ENCODE data around the gene BEND3.
A peak's percentile ranks its signal among the peaks of the same experiment; 100 is the strongest.
"Not testable (repeated sequence)": the region's sequence is repeated elsewhere in the genome, so short reads cannot be mapped to it uniquely, and the experiment has no call there.

The BEND3 gene

DNA sequence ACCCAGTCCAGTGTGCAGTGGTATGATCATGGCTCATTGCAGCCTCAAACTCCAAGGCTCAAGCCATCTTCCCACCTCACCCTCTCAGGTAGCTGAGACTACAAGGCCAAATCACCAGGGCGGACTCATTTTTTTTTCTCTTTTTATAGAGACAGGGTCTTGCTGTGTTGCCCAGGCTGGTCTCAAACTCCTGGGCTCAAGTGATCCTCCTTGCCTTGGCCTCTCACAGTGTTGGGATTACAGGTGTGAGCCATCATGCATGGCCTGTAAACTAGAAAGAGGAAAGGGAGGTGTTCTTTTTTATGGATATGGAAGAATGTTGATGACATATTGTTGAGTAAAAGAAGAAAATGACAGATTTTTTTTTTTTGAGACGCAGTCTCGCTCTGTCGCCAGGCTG is 5.1 kb upstream of the BEND3 start:
- no peak for DNase-seq

DNA sequence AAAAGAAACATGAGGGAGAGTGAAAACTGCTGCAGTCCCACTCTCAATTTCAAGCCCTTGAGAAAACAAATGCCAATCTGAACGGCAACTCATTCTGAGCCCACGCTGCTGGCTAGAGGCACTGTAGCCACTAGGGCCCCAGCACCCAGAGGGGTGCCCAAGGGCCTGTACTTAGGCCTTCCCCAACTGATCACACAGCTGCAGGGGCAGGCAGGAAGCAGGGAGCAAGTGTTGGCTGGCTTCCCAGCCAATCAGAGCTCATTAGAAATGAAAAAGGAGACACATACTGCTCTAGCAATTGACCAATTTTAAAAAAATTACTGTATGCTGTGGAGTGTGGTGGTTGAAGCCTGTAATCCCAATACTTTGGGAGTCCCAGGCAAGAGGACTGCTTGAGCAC is 3.7 kb upstream of the BEND3 start:
- peak; percentile 13 for DNase-seq

DNA sequence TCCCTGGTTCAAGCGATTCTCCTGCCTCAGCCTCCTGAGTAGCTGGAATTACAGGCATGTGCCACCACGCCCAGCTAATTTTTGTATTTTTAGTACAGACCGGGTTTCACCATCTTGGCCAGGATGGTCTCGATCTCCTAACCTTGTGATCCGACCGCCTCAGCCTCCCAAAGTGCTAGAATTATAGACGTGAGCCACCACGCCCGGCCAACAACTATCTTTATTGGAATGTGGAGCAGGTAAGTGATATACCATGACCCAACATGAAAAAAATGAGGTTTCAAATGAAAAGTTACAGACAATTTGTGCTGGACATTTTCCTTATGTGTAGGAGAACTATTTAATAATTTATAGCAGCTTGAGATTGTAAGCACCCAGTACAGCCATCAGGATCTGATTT is 3.2 kb upstream of the BEND3 start:
- DNase-seq: not testable (repeated sequence)

DNA sequence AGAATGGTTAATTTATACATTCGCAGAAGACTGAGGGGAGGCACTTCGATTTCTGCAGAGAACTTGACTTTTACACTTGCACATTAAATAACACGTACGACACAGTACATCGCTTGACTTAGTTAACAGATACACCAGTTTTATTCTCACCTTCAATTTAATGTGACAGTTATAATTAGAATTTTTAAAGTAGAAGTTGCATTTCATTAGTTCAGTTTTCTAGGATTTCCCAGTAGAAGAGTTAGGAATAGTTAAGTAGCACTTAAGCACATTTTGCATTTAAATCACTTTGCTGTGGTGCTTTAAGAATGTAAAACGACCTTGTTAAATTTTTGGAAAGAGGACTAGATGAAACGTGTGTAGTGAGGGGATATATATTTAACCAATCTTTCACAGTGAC is 1.6 kb upstream of the BEND3 start:
- DNase-seq: no peak

DNA sequence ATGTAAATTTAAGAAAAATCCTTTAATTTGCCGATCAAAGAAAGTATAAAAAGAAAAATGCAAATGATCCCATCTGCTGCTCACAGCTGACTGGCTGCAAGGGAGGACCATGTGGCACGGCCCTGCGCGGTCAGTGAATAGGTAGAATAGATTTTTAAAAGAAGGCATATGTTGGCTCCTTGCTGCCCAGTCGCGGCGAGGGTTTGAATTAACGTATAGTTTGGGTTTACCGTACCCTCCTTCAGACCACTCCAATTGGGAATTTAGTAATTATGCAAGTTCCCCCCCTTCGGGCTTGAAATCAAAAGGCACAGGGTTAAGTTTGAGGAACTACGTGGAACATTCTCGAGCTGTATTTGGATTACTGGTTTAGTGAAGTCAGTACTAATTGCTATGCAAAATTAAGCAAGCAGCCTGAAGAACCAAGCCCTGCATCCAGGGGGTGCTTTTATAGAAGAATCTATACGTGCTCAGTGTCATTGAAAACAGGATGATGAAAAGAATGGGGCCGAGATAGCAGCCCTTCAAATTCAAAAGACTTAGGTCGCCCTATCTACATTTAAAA is 1.1 kb upstream of the BEND3 start:
- DNase-seq: peak; percentile 80

DNA sequence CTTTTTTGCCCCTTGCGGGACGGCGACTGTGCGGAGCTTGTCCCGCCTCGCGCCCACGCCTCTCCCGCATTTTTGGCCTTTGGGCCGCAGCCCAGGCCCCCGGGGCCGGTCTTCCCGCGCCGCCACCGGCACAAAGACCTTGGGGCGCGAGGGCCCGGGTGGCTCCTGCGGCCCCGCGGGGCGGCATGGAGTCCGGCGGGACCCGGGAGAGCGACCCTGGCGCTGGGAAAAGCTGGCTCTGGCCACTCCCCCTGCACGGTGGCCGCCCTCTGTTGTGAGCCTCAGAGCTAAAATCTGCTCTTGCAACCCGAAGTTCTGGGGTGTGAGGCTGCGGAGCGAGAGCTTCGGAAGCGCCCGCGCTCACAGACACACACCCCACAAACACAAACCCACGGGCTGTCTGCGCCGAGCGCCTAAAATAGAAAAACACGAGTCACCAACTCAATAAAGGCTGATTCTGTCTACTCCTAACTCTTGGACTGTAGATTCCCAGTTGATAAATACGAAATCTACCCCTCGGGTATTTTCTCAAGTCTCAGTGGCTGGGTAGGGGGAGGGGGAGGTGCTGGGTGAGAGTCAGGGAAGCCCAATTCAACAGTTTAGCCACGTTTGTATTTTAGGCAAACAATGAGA is 496 bp upstream of the BEND3 start:
- DNase-seq: peak; percentile 80

DNA sequence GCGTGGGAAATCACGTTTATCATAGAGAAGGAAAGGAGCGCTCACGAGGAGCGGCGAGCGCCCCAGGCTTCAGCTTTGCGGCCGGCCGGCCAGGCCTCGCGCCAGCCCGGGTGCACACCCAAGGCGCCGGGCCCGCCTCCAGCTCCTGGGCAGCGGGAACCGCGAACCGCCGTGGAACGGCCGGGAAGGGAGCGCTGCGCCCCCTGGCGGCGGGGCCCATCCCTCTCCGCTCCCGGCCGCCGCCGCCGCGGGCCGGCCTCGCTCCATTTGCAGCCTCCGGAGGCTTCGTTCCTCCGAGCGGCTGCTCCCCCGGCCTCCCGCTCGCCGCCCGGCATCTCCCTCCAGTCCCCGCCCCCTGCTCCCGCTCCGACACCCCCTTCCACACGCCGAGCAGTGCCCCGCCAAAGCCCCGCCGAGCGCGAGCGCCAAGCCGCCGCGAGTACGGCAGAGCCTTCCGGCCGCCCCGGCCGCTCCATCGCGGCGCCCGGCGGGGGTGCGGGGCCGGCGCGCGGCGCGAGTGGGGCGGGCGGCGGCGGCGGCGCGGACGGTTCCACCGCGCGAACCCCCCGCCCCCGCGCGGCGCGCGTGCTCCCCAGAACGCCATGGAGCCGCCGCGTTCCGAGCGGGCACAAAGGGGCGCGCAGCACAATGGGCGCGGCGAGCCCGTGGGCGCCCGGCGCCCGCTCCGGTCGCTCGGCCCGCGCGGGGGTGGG is 946 bp downstream of the BEND3 start:
- DNase-seq: peak; percentile 89

DNA sequence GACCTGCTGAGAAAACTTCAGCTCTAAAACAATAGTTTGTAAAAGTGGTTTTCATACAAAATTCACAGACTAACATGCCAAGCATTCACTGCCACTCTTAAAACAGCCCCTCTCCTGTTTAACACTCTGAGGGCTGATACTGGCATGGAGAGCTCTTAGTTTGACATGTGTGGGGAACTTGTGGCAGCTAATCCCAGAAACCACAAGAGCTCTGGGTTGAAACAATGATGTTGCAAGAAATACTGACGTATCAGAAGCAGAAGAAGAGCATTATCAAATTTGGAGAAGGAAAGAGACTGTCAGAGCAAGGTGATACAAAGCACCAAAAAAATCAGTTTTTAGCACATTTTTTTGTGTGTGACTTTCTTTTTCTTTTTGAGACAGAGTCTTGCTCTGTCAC is 5.1 kb downstream of the BEND3 start:
- no peak for DNase-seq

DNA sequence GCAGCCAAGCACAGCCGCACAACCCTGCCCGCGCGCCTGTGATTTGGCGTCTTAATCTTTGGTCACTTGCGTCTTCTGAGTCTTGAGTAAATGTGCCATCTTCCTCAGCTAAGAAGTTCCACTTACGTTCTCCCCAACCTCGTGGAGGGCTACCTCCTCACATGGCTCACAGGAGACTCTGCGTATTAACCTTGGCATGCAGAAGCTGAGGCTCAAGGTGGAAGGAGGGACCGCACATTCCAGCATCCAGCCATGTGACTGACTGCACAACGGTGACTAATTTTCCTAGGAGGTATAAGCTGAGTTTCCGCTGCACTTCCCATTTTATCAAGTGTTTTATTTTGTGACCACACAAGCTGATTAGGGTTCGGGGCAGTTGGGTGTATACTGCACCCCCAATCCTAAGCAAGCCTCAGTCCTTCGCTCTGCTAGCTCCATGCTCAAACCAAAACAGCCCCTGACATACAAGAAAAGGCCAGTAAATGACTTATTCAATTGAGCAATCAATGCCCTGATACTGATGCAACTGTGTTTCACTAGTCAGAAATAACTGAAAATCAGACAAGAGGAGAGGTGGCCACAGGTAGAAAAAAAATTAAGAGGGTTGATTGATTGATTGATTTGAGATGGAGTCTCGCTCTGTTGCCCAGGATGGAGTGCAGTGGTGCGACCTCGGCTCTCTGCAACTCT is 7.0 kb downstream of the BEND3 start:
- no peak for DNase-seq

DNA sequence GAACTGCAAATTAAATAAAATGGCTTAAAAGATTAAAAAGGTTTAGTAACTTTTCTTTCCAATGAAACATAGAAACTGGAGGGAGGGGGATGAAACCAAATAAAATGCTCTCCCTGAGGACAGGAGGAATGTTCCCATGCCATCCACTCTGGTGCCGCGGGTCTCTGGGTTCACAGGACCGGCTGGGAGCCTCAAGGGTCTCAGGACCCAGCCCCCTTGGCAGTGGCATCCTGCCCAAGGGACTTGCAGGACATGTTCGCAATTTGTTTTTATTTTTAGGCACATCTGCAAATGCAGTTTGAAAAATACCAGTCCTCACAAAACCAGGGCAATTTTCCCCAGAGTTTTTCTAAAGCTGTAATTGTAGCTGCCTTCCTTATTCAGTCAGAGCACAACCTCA is 7.5 kb downstream of the BEND3 start:
- no peak for DNase-seq

DNA sequence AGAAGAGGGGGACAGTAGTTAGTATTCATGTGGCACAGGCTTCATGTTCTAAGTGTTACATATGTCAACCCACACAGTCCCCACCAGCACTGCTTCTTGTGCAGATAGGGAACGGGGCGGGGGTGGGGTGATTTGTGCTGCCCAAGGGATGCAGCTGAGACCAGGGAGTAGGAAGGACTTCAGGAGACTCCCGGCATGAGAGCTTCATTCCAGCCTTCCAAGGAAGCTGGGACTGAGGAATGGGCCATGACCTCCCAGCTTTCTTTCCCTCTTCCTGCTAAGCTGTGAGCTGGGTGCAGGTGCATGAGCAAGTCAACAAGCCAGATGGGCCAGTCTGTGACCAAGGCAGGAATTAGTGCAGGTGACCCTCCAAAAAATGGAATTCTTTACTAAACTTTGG is 9.2 kb downstream of the BEND3 start:
- no peak for DNase-seq

DNA sequence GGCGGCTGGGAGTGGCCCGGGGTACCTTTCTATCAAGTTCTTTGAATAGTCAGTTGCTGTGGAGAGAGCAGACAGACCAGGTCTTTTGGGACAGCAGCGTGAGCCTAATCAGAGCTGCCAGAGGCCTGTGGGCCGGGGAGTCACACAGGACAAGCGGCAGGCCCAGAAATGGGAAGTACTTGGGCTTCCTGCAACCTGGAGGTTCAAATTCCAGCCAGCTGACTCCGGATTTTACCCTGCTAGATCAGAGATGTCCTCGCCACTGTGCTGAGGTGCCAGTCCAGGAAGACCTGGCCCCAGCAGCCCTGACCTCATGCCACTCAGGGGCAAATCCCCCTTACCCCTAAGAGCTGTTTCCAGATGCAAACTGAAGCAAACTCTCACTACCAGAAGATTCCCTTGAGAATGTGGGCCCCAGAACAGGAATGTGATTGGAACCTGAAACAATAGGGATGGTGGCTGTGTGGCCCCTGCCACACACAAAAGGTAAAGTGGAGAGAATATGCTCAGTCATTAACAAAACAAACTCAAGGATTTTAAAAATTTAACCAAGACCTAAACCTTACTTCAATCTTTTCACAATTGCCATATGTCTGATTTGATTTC is 9.7 kb downstream of the BEND3 start:
- no peak for DNase-seq

DNA sequence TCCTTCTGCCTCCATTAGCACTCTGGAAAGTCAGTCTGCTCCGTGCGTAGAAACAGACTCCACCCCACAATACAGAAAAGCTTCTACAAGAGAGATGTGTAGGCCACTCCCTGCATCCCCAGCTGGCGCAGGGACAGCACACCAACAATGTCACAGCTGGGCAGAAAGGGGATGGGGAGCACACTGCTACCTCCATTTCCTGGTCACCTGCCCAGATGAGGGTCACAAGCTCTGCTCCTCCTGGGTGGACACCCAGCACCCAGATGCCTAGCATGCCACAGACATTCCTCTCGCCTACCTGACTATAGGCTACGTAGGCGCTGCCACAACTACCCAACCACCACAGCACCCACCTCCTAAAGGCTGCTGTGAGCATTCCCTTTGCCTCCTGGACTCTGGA is 12.2 kb downstream of the BEND3 start:
- peak; percentile 22 for DNase-seq

DNA sequence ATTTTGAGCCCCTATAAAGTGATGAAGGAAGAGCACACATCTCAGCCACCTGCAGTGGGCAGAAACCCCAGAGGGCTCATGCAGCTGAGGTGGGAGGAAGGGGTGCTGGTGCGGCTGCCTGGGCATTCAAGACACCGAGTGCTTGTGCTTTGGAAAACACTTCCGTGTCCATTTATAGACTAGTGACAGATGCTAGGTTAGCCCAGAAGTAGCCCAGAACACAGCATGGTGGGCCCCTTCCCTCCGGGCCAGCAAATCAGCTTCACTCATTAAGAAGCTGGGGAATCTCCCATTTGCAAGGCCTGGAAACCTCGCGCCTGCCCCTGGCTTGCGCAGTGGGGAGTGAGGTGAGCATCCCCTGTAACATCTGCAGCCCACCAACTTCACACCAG is 12.9 kb downstream of the BEND3 start:
- DNase-seq: peak; percentile 77

DNA sequence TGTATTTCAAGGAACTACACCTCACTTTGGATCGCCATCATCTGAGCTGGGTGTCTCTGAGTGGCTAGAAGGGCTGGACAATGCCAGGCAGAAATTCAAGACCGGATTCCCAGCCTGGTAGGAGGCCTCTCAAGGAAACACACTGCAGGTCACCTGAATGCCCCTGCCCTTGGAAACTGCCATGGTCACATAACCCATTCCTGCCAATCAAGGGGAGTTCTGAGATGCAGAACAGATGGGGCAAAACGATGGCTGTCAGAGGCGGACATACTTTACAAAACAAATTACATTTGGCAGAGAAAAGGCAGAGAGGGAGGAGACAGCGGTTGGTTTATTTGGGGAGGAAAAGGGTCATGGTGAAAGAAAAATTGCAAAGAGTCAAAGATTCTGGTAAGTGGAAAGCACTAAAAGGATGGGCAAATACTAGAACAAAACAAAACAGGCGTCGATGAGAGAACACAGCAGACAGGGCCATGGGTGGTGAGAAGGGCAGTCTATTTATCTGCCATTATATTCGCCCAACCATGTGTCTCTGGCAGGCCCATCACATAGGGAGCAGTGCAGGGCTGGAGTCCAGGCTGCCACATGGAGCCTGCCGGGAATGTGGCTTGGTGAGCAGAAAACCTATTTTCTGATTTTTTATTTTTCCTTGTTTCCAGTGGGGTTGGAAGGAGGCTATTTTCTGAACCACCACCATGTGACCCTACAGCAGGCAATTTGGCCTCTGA is 13.5 kb downstream of the BEND3 start:
- peak; percentile 68 for DNase-seq

DNA sequence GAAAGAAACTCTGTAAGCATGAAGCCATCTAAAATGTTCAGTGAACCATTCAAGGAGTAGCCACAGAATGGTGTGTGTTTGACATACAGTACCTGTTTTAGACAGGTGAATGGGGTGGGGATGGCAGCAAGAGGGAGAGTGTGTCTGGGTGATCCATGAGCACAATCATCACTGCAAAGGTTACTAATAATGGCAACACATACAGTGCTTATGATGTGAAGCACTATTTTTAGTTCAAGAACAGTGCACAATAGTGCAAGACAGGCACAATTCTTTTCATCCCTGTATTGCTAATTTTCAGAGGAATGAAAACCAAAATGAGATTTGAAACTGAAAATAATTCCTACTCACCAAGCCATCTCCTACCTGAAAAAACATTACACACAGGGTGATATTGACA is 14.1 kb downstream of the BEND3 start:
- DNase-seq: no peak

DNA sequence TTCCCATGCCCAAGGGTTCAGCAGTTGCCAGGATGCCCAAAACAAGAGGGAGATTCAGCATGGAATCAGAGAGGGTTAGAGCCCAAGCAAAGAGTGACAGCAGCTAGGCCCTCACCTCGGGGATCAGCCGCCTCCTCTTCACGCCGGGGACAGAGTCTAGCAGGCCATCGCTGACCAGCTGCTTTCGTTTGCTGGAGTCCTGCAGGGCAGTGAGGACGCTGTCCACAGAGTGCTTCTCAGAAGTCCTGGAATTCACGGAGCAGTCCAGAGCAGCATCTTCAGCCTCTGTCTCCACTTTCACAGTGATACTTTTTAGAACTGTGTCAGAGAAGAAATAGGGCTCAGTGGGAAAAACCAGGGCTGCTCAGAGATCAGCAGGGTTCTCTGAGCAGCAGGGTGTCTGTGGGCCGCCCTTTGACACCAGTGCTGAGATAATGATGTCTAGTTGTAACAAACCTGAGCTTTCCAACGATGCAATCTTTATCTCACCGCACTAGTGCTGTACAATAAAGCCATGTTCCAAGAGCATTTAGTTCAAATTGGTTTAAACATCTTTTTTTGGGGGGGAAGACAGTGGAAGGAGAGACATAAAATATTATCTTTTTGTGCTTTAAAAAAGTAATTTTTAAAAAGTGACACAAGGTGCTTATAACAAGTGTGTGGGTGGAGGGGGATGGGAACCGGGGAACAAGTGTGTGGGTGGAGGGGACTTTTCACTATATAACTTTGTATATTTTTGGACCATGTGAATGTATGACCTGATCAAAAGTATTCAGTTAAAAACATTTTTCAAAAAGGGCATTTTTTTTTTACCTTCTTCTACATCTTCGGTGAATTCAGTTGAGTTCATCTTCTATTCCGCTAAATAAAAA is 16.6 kb downstream of the BEND3 start:
- DNase-seq: no peak

DNA sequence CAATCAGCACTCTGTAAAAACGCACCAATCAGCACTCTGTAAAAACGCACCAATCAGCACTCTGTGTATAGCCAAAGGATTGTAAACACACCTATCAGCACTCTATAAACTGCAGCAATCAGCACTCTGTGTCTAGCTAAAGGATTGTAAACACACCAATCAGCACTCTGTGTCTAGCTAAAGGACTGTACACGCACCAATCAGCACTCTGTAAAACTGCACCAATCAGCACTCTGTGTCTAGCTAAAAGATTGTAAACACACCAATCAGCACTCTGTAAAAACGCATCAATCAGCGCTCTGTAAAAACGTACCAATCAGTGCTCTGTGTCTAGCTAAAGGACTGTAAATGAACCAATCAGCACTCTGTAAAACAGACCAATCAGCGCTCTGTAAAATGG is 30.9 kb downstream of the BEND3 start:
- not testable (repeated sequence) for DNase-seq

DNA sequence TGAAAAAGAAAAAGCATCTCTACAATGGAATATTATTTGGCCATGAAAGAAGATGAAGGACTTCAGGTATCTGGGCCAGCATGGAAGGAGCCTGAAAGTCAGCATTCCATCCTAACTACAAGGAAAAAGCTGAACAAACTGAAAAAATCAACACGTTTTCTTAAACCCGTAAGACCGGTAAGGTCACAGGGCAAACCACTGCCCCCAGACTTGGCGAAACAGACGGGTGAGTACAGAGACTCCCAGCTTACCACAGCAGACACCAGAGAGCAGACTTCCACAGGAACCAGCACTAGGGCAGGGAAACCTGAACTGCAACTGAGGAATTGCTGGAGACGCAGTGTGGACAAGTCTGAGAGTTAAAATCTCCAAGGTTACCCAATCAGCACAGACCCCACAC is 31.4 kb downstream of the BEND3 start:
- no peak for DNase-seq

DNA sequence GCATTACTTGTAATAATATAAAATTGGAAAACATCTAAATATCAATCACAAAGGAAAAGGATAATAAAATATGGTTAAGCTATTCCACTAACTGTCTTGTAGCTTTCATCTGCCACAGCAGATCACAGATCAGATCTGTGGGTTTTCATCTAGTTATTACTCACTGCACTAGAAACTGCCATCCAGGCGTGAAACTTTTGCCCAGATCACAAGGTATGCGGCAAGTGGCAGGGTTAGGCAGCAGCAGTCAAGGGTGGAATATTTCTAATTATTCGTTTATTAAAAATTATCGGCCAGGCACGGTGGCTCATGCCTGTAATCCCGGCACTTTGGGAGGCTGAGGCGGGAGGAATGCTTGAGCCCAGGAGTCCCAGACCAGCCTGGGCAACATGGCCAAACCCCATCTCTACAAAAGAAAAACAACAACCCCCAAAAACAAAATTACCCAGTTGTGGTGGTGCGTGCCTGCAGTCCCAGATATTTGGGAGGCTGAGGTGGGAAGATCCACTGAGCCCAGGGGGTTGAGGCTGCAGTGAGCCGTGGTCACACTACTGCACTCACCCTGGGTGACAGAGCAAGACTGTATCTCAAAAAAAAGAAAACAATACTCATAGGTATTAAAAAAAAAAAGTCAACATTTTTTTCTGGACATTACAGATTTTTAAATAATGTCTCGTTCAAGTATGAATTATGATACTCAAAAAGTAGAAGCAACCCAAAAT is 32.1 kb downstream of the BEND3 start:
- no peak for DNase-seq

DNA sequence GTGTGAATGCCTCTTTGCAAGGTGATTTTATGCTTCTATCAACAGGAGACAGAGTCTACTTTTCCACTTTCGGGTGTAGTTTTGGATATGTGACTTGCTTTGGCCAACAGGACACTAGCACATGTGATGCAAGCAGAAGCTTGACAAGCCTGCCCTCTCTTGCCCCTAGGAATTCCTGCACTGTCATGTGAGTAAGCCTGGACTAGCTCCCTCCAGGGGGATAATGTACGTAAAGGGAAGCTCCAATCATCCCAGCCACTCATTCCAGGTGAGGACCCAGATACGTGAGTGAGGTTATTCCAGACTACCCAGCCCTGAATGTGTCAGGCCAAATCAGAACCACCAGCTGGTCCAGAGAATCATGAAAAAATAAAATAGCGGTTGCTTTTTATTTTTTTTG is 33.3 kb downstream of the BEND3 start:
- no peak for DNase-seq
